ENCODE measurements around the gene AMIGO1.
A peak's percentile ranks its signal among the peaks of the same experiment; 100 is the strongest.

- no peak for TF ChIP-seq REST (IDR thresholded peaks at IDR 0.05; ENCODE audit: low read depth)
- TF ChIP-seq FOXM1 (IDR thresholded peaks at IDR 0.05; ENCODE audit: borderline replicate concordance, low read depth): no peak
- no peak for TF ChIP-seq YY1 (IDR thresholded peaks at IDR 0.05; ENCODE audit: low read depth)
- TF ChIP-seq TCF12 (IDR thresholded peaks at IDR 0.05; ENCODE audit: low read depth): no peak
- no peak for TF ChIP-seq TAF1 (IDR thresholded peaks at IDR 0.05; ENCODE audit: low read depth)
- no peak for TF ChIP-seq EGR1 (IDR thresholded peaks at IDR 0.05)
- no peak for TF ChIP-seq EP300 (IDR thresholded peaks at IDR 0.05; ENCODE audit: borderline replicate concordance)
- no peak for TF ChIP-seq CREB1 (IDR thresholded peaks at IDR 0.05; ENCODE audit: low read depth)
- TF ChIP-seq RAD21 (IDR thresholded peaks at IDR 0.05; ENCODE audit: low read depth): peak; percentile 42; the same call in 1 of the 2 replicates
- no peak for TF ChIP-seq CEBPB (IDR thresholded peaks at IDR 0.05)
Observed at GRCh38 chr1:109490029-109490933, 19.2 kb downstream of the AMIGO1 start.

Measured in Ishikawa (cell line).